Trophoblast cell (in vitro differentiated cells and primary cell): ENCODE results near the gene MR1.
A peak's percentile ranks its signal among the peaks of the same experiment; 100 is the strongest.

Experiments
- DNase-seq, 2 donors: peaks; one replicate each; pipeline ENCODE4 v3.0.0-alpha.2; 2016
- H2AFZ ChIP-seq: 2 replicates; pipeline ENCODE4 v1.6.1; 2013; ENCODE audit warnings: low read length, moderate library complexity, mild to moderate bottlenecking; ENCODE audit not compliant: insufficient read depth, poor library complexity
- H2AK5ac ChIP-seq: 2 replicates; pipeline ENCODE4 v1.6.1; 2013; ENCODE audit warnings: mild to moderate bottlenecking, low read length
- H2BK120ac ChIP-seq: 2 replicates; pipeline ENCODE4 v1.6.1; 2013; ENCODE audit warnings: low read length, mild to moderate bottlenecking, moderate library complexity; ENCODE audit not compliant: insufficient read depth, poor library complexity
- H2BK12ac ChIP-seq: 2 replicates; pipeline ENCODE4 v1.6.1; 2013; ENCODE audit warnings: mild to moderate bottlenecking, low read length, moderate library complexity
- H2BK5ac ChIP-seq: 2 replicates; pipeline ENCODE4 v1.6.1; 2013; ENCODE audit warnings: low read length, low read depth, moderate library complexity, mild to moderate bottlenecking; ENCODE audit not compliant: poor library complexity
- H3K14ac ChIP-seq: 2 replicates; pipeline ENCODE4 v1.6.1; 2013; ENCODE audit warnings: mild to moderate bottlenecking, low read length
- H3K18ac ChIP-seq: 2 replicates; pipeline ENCODE4 v1.6.1; 2013; ENCODE audit warnings: mild to moderate bottlenecking, low read length
- H3K23ac ChIP-seq: 2 replicates; pipeline ENCODE4 v1.6.1; 2013; ENCODE audit warnings: low read length
- H3K27ac ChIP-seq: 2 replicates; pipeline ENCODE4 v1.5.1; 2013; ENCODE audit warnings: low read depth, mild to moderate bottlenecking, inconsistent platforms, low read length, moderate library complexity
- H3K27me3 ChIP-seq: 2 replicates; pipeline ENCODE4 v1.6.1; 2013; ENCODE audit warnings: inconsistent platforms, mild to moderate bottlenecking, low read length, moderate library complexity; ENCODE audit not compliant: insufficient read depth
- H3K36me3 ChIP-seq, 2 experiments: 1 replicate in 1 of 2; 2 replicates in 1 of 2; pipeline ENCODE4 v1.6.1; 2013; ENCODE audit warnings: low read length in 2 of 2, mild to moderate bottlenecking in 2 of 2, moderate library complexity in 1 of 2; ENCODE audit not compliant: insufficient read depth in 2 of 2, control insufficient read depth in 1 of 2
- H3K4ac ChIP-seq: 2 replicates; pipeline ENCODE4 v1.6.1; 2013; ENCODE audit warnings: low read depth, mild to moderate bottlenecking, low read length, moderate library complexity
- H3K4me1 ChIP-seq, 2 experiments: 1 replicate in 1 of 2; 2 replicates in 1 of 2; pipeline ENCODE4 v1.6.1; 2013; ENCODE audit warnings: low read length in 2 of 2, mild to moderate bottlenecking in 2 of 2, moderate library complexity in 1 of 2; ENCODE audit not compliant: insufficient read depth in 2 of 2, control insufficient read depth in 1 of 2
- H3K4me2 ChIP-seq: 2 replicates; pipeline ENCODE4 v1.6.1; 2013; ENCODE audit warnings: inconsistent platforms, mild to moderate bottlenecking, low read length, moderate library complexity
- H3K4me3 ChIP-seq: 2 replicates; pipeline ENCODE4 v1.5.1; 2013; ENCODE audit warnings: mild to moderate bottlenecking, low read depth, low read length, inconsistent platforms
- H3K79me1 ChIP-seq: one replicate; pipeline ENCODE4 v1.6.1; 2013; ENCODE audit warnings: low read length
- H3K79me2 ChIP-seq: 2 replicates; pipeline ENCODE4 v1.6.1; 2013; ENCODE audit warnings: low read length, mild to moderate bottlenecking; ENCODE audit not compliant: control insufficient read depth, insufficient read depth, poor library complexity
- H3K9ac ChIP-seq: 2 replicates; pipeline ENCODE4 v1.6.1; 2013; ENCODE audit warnings: mild to moderate bottlenecking, low read length
- H3K9me3 ChIP-seq: 2 replicates; pipeline ENCODE4 v1.6.1; 2013; ENCODE audit warnings: low read depth, mild to moderate bottlenecking, control low read depth, inconsistent platforms, low read length; ENCODE audit not compliant: insufficient read depth
- H4K12ac ChIP-seq: 2 replicates; pipeline ENCODE4 v1.6.1; 2013; ENCODE audit warnings: low read depth, mild to moderate bottlenecking, low read length, moderate library complexity
- H4K8ac ChIP-seq: 2 replicates; pipeline ENCODE4 v1.6.1; 2013; ENCODE audit warnings: low read depth, mild to moderate bottlenecking, low read length, moderate library complexity
- H4K91ac ChIP-seq: one replicate; pipeline ENCODE4 v1.6.1; 2013; ENCODE audit warnings: low read depth, mild to moderate bottlenecking, low read length, moderate library complexity
- WGBS: extraction: QIAGEN DNeasy Blood & Tissue Kit; methylation state at CpG from one replicate; pipeline ENCODE4 v1.1.7; 2013; ENCODE audit warnings: missing lambda C conversion rate; ENCODE audit not compliant: insufficient read length, insufficient coverage; ENCODE audit errors: extremely low coverage; 5-methylcytosine and 5-hydroxymethylcytosine counted together

MR1 gene

GRCh38 chr1:181023265-181024057 lies 10.3 kb upstream of the MR1 start:
- H3K4ac ChIP-seq: no peak overlapping the region
- H4K12ac ChIP-seq: no peak overlapping the region
- peak overlapping the region; percentile 25 for H3K4me2 ChIP-seq
- H2BK5ac ChIP-seq: no peak overlapping the region
- no peak overlapping the region for H2BK12ac ChIP-seq
- H3K79me2 ChIP-seq: peaks cover 6% of the 10 kb centered on the region
- H3K9ac ChIP-seq: no peak overlapping the region
- H3K4me3 ChIP-seq: no peak overlapping the region
- H3K4me1 ChIP-seq: no peaks in the 10 kb centered on the region
- H4K8ac ChIP-seq: no peak overlapping the region
- H2BK120ac ChIP-seq: no peak overlapping the region
- WGBS: no CpG with 5 or more reads among the region's 10 CpGs
- no peak overlapping the region for H2AK5ac ChIP-seq
- H3K14ac ChIP-seq: no peak overlapping the region
- no peaks in the 10 kb centered on the region for H3K27me3 ChIP-seq
- peaks cover 9% of the 10 kb centered on the region for H3K79me1 ChIP-seq
- no peaks in the 10 kb centered on the region for H3K9me3 ChIP-seq
- H2AFZ ChIP-seq: no peak overlapping the region
- H3K27ac ChIP-seq: no peak overlapping the region
- peak overlapping the region; percentile 31 for H4K91ac ChIP-seq
- DNase-seq: no peak
- H3K36me3 ChIP-seq: no peaks in the 10 kb centered on the region
- no peak overlapping the region for H3K23ac ChIP-seq
- no peak overlapping the region for H3K18ac ChIP-seq

GRCh38 chr1:181028196-181028595 lies 5.6 kb upstream of the MR1 start:
- no peak for DNase-seq
- Histone ChIP-seq H3K79me1 (peaks cover 2% of the 10 kb centered on the region), H3K14ac (no peak overlapping the region), H3K27ac (no peak overlapping the region), H3K4me2 (no peak overlapping the region), H3K4me1 (peaks cover 0 to 2% of the 10 kb centered on the region in 2 experiments), H2AK5ac (no peak overlapping the region), H3K9me3 (no peaks in the 10 kb centered on the region), H3K4me3 (no peak overlapping the region), H2AFZ (no peak overlapping the region), H3K4ac (no peak overlapping the region), H3K36me3 (no peaks in the 10 kb centered on the region), H2BK12ac (no peak overlapping the region), H2BK5ac (no peak overlapping the region), H3K23ac (no peak overlapping the region), H4K91ac (no peak overlapping the region), H3K79me2 (no peaks in the 10 kb centered on the region), H4K8ac (no peak overlapping the region), H3K27me3 (no peaks in the 10 kb centered on the region), H3K9ac (no peak overlapping the region), H2BK120ac (no peak overlapping the region), H4K12ac (no peak overlapping the region), H3K18ac (no peak overlapping the region)

- WGBS: no CpG with 5 or more reads among the region's 5 CpGs
Observed at GRCh38 chr1:181028615-181029014, 5.2 kb upstream of the MR1 start.

GRCh38 chr1:181032535-181032934 lies 1.2 kb upstream of the MR1 start:
- Histone ChIP-seq H4K12ac (no peak overlapping the region), H3K27me3 (no peaks in the 10 kb centered on the region), H3K23ac (no peak overlapping the region), H4K8ac (no peak overlapping the region), H3K14ac (no peak overlapping the region), H3K27ac (no peak overlapping the region), H3K9me3 (no peaks in the 10 kb centered on the region), H3K4me2 (no peak overlapping the region), H2BK120ac (no peak overlapping the region), H3K4me3 (no peak overlapping the region), H3K4me1 (peaks cover 0 to 3% of the 10 kb centered on the region in 2 experiments), H2BK12ac (no peak overlapping the region), H3K18ac (no peak overlapping the region), H3K79me1 (no peaks in the 10 kb centered on the region), H2AFZ (no peak overlapping the region), H3K9ac (no peak overlapping the region), H3K36me3 (no peaks in the 10 kb centered on the region), H4K91ac (no peak overlapping the region), H2BK5ac (no peak overlapping the region), H2AK5ac (no peak overlapping the region), H3K4ac (no peak overlapping the region), H3K79me2 (no peaks in the 10 kb centered on the region)
- no CpG with 5 or more reads among the region's 2 CpGs for WGBS
- DNase-seq: no peak

More at GRCh38 chr1:181028615-181029014, 5.2 kb upstream of the MR1 start:
- no peak overlapping the region for H4K12ac ChIP-seq
- no peaks in the 10 kb centered on the region for H3K79me1 ChIP-seq
- no peaks in the 10 kb centered on the region for H3K79me2 ChIP-seq
- H3K14ac ChIP-seq: no peak overlapping the region
- no peak overlapping the region for H2BK12ac ChIP-seq
- no peak overlapping the region for H3K27ac ChIP-seq
- H3K23ac ChIP-seq: no peak overlapping the region
- H2AFZ ChIP-seq: no peak overlapping the region
- H2AK5ac ChIP-seq: no peak overlapping the region
- H3K4ac ChIP-seq: no peak overlapping the region
- H2BK120ac ChIP-seq: no peak overlapping the region
- H3K4me2 ChIP-seq: no peak overlapping the region
- H3K18ac ChIP-seq: no peak overlapping the region
- peaks cover 0 to 3% of the 10 kb centered on the region in 2 experiments for H3K4me1 ChIP-seq
- no peak for DNase-seq
- no peak overlapping the region for H4K8ac ChIP-seq
- no peaks in the 10 kb centered on the region for H3K36me3 ChIP-seq
- no peak overlapping the region for H4K91ac ChIP-seq
- H2BK5ac ChIP-seq: no peak overlapping the region
- H3K9ac ChIP-seq: no peak overlapping the region
- H3K27me3 ChIP-seq: no peaks in the 10 kb centered on the region
- no peaks in the 10 kb centered on the region for H3K9me3 ChIP-seq
- no peak overlapping the region for H3K4me3 ChIP-seq
